ENCODE data around the gene ACAD11.
A peak's percentile ranks its signal among the peaks of the same experiment; 100 is the strongest.
"Not testable (repeated sequence)": the region's sequence is repeated elsewhere in the genome, so short reads cannot be mapped to it uniquely, and the experiment has no call there.

Gene ACAD11

GRCh38 chr3:132645058-132645457, 14.6 kb downstream of the ACAD11 start:
- no peak for DNase-seq (ENCODE audit: low spot score)

- no peak for DNase-seq (ENCODE audit: low spot score)
Measured at GRCh38 chr3:132643366-132643765, 16.2 kb downstream of the ACAD11 start.

GRCh38 chr3:132642539-132642847, 17.1 kb downstream of the ACAD11 start:
- DNase-seq (ENCODE audit: low spot score): no peak

- DNase-seq (ENCODE audit: low spot score): peak; percentile 70
Measured at GRCh38 chr3:132641837-132642538, 17.6 kb downstream of the ACAD11 start.

GRCh38 chr3:132641427-132641826, 18.2 kb downstream of the ACAD11 start:
- DNase-seq (ENCODE audit: low spot score): not testable (repeated sequence)

GRCh38 chr3:132638706-132639105, 20.9 kb downstream of the ACAD11 start:
- DNase-seq (ENCODE audit: low spot score): no peak

- no peak for DNase-seq (ENCODE audit: low spot score)
Measured at GRCh38 chr3:132637590-132637989, 22.0 kb downstream of the ACAD11 start.

- DNase-seq (ENCODE audit: low spot score): no peak
Measured at GRCh38 chr3:132635052-132635451, 24.6 kb downstream of the ACAD11 start.

- DNase-seq (ENCODE audit: low spot score): no peak
Measured at GRCh38 chr3:132630612-132631011, 29.0 kb downstream of the ACAD11 start.

GRCh38 chr3:132629928-132630327, 29.7 kb downstream of the ACAD11 start:
- no peak for DNase-seq (ENCODE audit: low spot score)

- DNase-seq (ENCODE audit: low spot score): no peak
Measured at GRCh38 chr3:132628157-132628556, 31.5 kb downstream of the ACAD11 start.

GRCh38 chr3:132626955-132627354, 32.7 kb downstream of the ACAD11 start:
- DNase-seq (ENCODE audit: low spot score): no peak

GRCh38 chr3:132625613-132626012, 34.0 kb downstream of the ACAD11 start:
- no peak for DNase-seq (ENCODE audit: low spot score)

GRCh38 chr3:132624790-132625189, 34.8 kb downstream of the ACAD11 start:
- DNase-seq (ENCODE audit: low spot score): no peak

- DNase-seq (ENCODE audit: low spot score): no peak
Measured at GRCh38 chr3:132623646-132624045, 36.0 kb downstream of the ACAD11 start.

- DNase-seq (ENCODE audit: low spot score): no peak
Measured at GRCh38 chr3:132622761-132623160, 36.8 kb downstream of the ACAD11 start.

GRCh38 chr3:132622148-132622547, 37.5 kb downstream of the ACAD11 start:
- DNase-seq (ENCODE audit: low spot score): no peak

- DNase-seq (ENCODE audit: low spot score): no peak
Measured at GRCh38 chr3:132616780-132617179, 42.8 kb downstream of the ACAD11 start.

GRCh38 chr3:132615881-132616280, 43.7 kb downstream of the ACAD11 start:
- DNase-seq (ENCODE audit: low spot score): no peak

GRCh38 chr3:132615301-132615700, 44.3 kb downstream of the ACAD11 start:
- not testable (repeated sequence) for DNase-seq (ENCODE audit: low spot score)

- DNase-seq (ENCODE audit: low spot score): not testable (repeated sequence)
Measured at GRCh38 chr3:132606620-132607019, 53.0 kb downstream of the ACAD11 start.

GRCh38 chr3:132606085-132606484, 53.5 kb downstream of the ACAD11 start:
- DNase-seq (ENCODE audit: low spot score): no peak

- no peak for DNase-seq (ENCODE audit: low spot score)
Measured at GRCh38 chr3:132605374-132605792, 54.2 kb downstream of the ACAD11 start.

- DNase-seq (ENCODE audit: low spot score): not testable (repeated sequence)
Measured at GRCh38 chr3:132600614-132601013, 59.0 kb downstream of the ACAD11 start.
